Amniotic stem cell (primary cell): Measurements from ENCODE around the gene BEST4.
"Not testable (repeated sequence)": the region's sequence is repeated elsewhere in the genome, so short reads cannot be mapped to it uniquely, and the experiment has no call there.

Source experiments
- DNase-seq: peaks from one replicate; lab custom pipeline; 2025; lab: John Stamatoyannopoulos, UW

The BEST4 gene

GRCh38 chr1:44777969-44778635, 9.9 kb downstream of the BEST4 start:
- no peak for DNase-seq

- no peak for DNase-seq
Measured at GRCh38 chr1:44777547-44777946, 10.4 kb downstream of the BEST4 start.

GRCh38 chr1:44776730-44777068, 11.3 kb downstream of the BEST4 start:
- DNase-seq = no peak

DNA sequence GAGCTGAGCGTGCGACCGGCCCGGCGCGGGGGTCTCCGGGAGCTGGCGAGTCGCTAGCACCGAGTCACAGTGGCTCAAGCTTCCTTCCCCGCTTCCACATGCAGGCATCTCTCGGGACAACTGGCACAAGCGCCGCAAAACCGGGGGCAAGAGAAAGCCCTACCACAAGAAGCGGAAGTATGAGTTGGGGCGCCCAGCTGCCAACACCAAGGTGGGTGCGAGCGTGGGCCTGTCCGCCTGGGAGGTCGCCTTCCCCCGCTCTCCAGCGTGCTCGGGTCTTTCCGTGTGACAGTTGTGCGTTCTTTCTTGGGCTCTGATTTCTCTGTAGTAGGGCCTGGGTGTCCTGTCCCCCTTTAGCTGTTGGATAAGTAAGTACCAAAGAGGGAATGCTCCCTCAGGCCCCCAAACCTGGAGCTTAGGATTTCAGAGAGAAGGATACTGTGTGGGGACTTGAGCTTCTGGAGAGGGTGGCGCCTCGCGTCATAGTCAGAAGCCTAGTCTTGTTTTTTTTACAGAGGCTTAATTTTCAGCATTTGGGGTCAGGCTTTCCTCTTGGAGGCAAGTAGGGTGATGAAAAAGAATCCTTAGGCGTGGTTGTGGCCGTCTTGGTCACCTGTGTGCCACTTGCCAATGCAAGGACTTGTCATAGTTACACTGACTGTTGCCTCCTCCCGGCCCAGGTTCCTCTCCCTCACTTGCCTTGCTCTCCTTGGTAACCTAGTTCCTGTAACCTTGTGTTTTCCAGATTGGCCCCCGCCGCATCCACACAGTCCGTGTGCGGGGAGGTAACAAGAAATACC, 11.8 kb downstream of the BEST4 start:
- no peak for DNase-seq

DNA sequence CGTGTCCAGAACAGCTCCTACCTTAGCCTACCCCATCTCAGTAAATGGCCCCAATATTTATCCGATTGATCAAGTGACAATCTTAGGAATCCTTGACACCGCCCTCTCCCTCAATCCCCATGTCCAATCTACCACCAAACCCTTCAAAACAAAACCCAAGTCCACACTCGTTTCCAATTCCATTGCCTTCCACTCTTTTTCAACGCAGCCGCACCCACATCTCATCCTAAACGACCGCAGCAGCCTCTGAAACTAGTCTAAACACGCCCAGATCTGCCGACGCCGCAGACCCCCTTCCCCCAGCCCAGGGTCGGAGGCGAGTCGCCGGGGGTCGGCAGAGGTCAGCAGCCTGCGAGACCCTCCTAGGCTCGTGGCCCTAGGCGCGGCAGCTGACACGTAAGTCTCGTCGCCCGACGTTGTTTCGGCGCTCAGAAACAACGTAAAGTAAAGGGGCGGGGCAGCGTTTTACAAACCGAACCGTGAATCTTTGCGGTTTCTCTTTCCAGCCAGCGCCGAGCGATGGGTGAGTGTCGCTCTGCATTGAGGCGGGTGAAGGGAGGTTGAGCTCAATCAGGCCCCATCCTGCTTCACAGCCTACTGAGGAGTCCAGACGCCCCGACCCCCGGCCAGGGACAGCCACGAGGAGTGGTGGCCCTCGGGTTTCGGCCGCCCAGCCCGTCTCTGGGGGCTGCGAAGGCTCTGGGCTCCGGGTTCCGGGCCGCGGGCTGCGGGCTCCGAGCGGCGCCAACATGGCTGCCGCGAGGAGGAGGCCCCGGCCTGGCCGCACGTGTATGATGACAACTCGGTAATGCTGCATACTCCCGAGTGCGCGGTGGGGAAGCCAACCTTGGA, 12.7 kb downstream of the BEST4 start, which contains the start of gene RPS8:
RPS8 (plus strand) TSS at position 463 of the 852 bp plus-strand sequence; CDS start at position 520, 57 bp downstream.
- DNase-seq = peak; percentile 88

DNA sequence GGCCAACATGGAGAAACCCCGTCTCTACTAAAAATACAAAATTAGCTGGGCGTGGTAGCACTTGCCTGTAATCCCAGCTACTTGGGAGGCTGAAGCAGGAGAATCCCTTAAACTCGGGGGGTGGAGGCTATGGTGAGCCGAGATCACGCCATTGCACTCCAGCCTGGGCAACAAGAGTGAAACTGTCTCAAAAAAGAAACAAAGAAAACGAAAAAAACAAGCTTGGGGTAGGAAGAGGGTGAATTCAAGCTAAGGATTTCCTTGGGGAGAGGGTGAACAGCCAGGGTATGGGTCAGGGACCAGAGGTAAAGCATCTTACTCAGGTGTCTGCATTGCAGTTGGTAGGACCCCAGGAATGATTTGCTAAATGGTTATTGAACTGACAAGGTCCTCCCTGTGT, 21.5 kb downstream of the BEST4 start:
- DNase-seq = not testable (repeated sequence)

GRCh38 chr1:44760876-44761275, 27.1 kb downstream of the BEST4 start:
- no peak for DNase-seq

- no peak for DNase-seq
Measured at GRCh38 chr1:44759077-44759476, 28.9 kb downstream of the BEST4 start.

GRCh38 chr1:44757420-44757819, 30.6 kb downstream of the BEST4 start:
- no peak for DNase-seq

DNA sequence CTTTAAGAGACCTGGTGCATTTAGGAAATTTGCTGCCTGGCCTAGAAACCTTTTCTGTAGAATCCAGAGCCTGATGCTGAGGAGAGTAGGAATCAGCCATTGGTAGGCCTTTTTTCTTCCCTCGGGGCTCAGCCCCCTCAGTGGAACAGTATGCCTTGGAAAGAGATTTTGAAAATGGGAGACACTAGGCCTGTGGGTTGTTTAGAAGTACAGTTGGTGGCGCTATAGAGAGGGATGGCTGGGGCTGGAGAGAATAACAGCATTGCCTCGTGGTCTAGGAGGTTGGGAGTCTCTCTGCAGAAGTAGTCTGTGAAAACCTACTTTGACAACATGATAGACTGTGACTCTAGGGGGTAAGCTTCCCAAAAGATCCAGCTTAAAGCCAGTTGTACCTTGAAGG, 40.1 kb downstream of the BEST4 start:
- DNase-seq = no peak

DNA sequence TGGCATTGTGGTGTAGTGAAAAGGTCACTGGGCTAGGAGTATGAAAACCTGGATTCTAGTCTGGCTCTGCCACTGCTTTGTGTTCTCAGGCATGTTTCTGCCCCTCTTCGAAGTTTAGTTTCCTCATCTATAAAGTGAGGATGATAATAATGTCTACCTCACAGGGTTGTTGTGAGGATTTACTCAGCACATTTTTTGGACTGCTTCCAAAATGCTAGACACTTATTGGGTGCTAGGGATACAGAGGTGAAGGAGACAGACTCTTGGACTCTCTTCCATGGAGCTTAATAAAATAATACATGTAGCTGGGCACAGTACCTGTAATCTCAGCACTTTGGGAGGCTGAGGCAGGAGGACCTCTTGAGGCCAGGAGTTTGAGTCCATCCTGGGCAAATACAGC, 44.8 kb downstream of the BEST4 start:
- DNase-seq = no peak

GRCh38 chr1:44740179-44740617, 47.8 kb downstream of the BEST4 start:
- no peak for DNase-seq

DNA sequence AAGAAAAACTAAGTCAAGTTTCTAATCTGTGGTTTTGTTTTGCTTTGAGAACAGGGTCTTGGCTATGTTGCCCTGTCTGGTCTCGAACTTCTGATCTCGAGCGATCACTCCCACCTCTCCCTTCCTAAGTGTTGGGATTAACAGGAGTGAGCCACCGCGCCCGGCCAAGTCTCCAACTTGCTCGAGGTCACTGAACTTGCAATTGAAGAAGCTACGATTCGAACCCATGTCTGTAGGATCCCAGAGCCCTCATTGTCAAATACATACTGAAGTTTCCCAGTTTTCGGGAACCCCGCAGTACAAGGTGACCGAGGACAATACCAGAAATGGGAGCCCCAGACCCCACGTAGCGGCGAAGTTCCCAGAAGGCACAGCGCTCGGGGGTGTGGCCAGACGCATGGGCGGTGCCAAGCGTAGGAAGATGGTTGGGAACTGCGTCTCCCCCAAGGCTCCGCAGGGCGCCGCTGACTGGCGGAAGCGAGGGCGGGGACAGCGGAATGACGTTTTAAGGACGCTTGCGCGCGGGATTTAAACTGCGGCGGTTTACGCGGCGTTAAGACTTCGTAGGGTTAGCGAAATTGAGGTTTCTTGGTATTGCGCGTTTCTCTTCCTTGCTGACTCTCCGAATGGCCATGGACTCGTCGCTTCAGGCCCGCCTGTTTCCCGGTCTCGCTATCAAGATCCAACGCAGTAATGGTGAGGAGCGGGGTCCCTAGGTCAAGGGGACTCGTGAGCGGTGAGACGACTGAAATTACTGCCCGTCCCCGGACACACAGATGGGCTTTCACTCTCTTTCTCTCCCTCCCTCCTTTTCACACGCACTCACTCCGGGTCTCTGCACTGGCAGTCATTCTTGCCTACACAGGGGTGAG, 48.4 kb downstream of the BEST4 start, which contains the start of gene KIF2C:
KIF2C (plus strand) TSS at position 531 of the 872 bp plus-strand sequence; CDS start at position 627, 96 bp downstream.
- peak; percentile 91 for DNase-seq

GRCh38 chr1:44738953-44739306, 49.0 kb downstream of the BEST4 start:
- not testable (repeated sequence) for DNase-seq

DNA sequence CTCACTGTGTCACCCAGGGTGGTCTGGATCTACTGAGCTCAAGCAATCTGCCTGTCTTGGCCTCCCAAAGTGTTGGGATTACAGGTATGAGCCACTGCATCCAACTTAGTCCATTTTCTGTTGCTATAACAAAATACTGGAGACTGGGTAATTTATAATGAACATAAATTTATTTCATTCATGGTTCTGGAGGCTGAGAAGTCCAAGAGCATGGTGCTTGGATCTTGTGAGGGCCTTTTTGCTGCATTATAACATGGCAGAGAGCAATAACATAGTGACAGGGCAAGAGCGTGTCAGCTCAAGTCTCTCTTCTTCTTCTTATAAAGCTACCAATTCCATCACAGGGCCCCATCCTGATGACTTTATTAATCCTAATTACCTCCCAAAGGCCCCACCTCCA, 52.0 kb downstream of the BEST4 start:
- no peak for DNase-seq

DNA sequence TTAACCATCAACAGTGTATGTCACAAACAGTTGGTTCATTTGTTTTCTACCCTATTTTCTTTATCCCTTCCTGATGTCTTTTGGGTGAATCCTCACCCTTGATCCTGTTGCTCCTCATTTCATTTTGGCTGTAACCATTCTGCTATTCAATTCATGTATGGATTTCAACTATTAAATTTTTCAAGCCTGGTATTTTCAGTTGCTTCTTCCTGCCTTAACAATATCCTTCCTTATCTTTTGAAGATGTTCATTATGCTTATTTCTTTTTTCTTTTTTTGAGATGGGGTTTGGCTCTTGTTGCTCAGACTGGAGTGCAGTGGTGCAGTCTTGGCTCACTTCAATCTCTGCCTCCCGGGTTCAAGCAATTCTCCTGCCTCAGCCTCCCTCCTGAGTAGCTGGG, 54.2 kb downstream of the BEST4 start:
- no peak for DNase-seq
